HG02938 (cell line): ENCODE data around the gene C1orf53.

Experiments
- ATAC-seq: cut with Tn5 transposase; IDR thresholded peaks from one replicate; pipeline ENCODE4 v1.9.1; 2021; ENCODE audit warnings: mild to moderate bottlenecking, moderate library complexity; ENCODE audit not compliant: unreplicated experiment

C1orf53 gene

GRCh38 chr1:197954718-197955418, 52.4 kb downstream of the C1orf53 start:
- no peak for ATAC-seq

- ATAC-seq = no peak
These were observed 53.3 kb downstream of the C1orf53 start for GRCh38 chr1:197955486-197956394.
